Endodermal cell (in vitro differentiated cells): ENCODE data around the gene EVX1. TPM values are rescaled to one million over a fixed set of nuclear protein-coding genes. Genes with fewer than 3 reads are reported as not detected.

ENCODE experiments used
- DNase-seq: peaks from one replicate; pipeline ENCODE4 v3.0.0-alpha.2; 2017
- H3K27ac ChIP-seq: 2 replicates; pipeline ENCODE4 v1.5.1; 2013; ENCODE audit warnings: mild to moderate bottlenecking, low read depth, low read length, moderate library complexity
- H3K27me3 ChIP-seq: 2 replicates; pipeline ENCODE4 v1.6.1; 2013; ENCODE audit warnings: mild to moderate bottlenecking, low read length, moderate library complexity; ENCODE audit not compliant: insufficient read depth, control insufficient read depth, poor library complexity, severe bottlenecking
- H3K36me3 ChIP-seq: 2 replicates; pipeline ENCODE4 v1.7.0; 2013; ENCODE audit warnings: mild to moderate bottlenecking, low read length, moderate library complexity; ENCODE audit not compliant: control insufficient read depth, insufficient read depth
- H3K4me1 ChIP-seq: one replicate; pipeline ENCODE4 v1.7.0; 2013; ENCODE audit warnings: low read length; ENCODE audit not compliant: control insufficient read depth, insufficient read depth
- H3K4me3 ChIP-seq: 2 replicates; pipeline ENCODE4 v1.5.1; 2013; ENCODE audit warnings: mild to moderate bottlenecking, low read length, moderate library complexity
- H3K9ac ChIP-seq: 2 replicates; pipeline ENCODE4 v1.6.1; 2013; ENCODE audit warnings: mild to moderate bottlenecking, low read length, moderate library complexity; ENCODE audit not compliant: poor library complexity, severe bottlenecking; ENCODE audit errors: extremely low read depth
- H3K9me3 ChIP-seq: 2 replicates; pipeline ENCODE4 v1.6.1; 2013; ENCODE audit warnings: mild to moderate bottlenecking, low read length, moderate library complexity; ENCODE audit not compliant: control insufficient read depth
- H3K27ac Mint-ChIP-seq: 2 replicates; pipeline ENCODE4 v1.8.0; 2020; ENCODE audit warnings: mixed read lengths
- H3K27me3 Mint-ChIP-seq: 2 replicates; pipeline ENCODE4 v1.8.0; 2021; ENCODE audit warnings: mild to moderate bottlenecking, mixed read lengths; ENCODE audit not compliant: insufficient read depth
- H3K36me3 Mint-ChIP-seq: 2 replicates; pipeline ENCODE4 v1.8.0; 2020; ENCODE audit warnings: low read depth, mixed read lengths
- H3K4me1 Mint-ChIP-seq: 2 replicates; pipeline ENCODE4 v1.8.0; 2020; ENCODE audit warnings: mixed read lengths
- H3K4me3 Mint-ChIP-seq: 2 replicates; pipeline ENCODE4 v1.8.0; 2020; ENCODE audit warnings: mild to moderate bottlenecking, moderate library complexity, mixed read lengths
- H3K9me3 Mint-ChIP-seq: 2 replicates; pipeline ENCODE4 v1.8.0; 2020; ENCODE audit warnings: mild to moderate bottlenecking, mixed read lengths
- WGBS, 2 experiments: methylation state at CpG; one replicate each; pipeline versions ENCODE4 v1.1.5 to v1.1.7; 2013; ENCODE audit warnings: missing lambda C conversion rate in 2 of 2, mixed read lengths in 1 of 2; ENCODE audit not compliant: insufficient coverage in 1 of 2, insufficient read length in 1 of 2; 5-methylcytosine and 5-hydroxymethylcytosine counted together
- total RNA-seq, 2 donors: library from RNA; stranded (reverse); fragmentation: NEBNext Ultra II Directional in 1 of 2; extraction: Animal tissue kit (Norgen Biotek cat#: 25700) in 1 of 2; gene quantifications; 2 replicates in 1 of 2; 3 replicates in 1 of 2; pipeline ENCODE4 v1.2.1, GENCODE V29; 2021
- TF ChIP-seq, protein P1 (sequence below): fragments of 200-600 bp; sonication (generic); conservative IDR thresholded peaks from 2 replicates; pipeline ENCODE4 v1.5.0; 2021; ENCODE audit warnings: antibody characterized with exemption, mild to moderate bottlenecking

EVX1 gene
- total RNA-seq, 2 donors from 2014 or later, result 4.9 to 10.7 TPM

DNA sequence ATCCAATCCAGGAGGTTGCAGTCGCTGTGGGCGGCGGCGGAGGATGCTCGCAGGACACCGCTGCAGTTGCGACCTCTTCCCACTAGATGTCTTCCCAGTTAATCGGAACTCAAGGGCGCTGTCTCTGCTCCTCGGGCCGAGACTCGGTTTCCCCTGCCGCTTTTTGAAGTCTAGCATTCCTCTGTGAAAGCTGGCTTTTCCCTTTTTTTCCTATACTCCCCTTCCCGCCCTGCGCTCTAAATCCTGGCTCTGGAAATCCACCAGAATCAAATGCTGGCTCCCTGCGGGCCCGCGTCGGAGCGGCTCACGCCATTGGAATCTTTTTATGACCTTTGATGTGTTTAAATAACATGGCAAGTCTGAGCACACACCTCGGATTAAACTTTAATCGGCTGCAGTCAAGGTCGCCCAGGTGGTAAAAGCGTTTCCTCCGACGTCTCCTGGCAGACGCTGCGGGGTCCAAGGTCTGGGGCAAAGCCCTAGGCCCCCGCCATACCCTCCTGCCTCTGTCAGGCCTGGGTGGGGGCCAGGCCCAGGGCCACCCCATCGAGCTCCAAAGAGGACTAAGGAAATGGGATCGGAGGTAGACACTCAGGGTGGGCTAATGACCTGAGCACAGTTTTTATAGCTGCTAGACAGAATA is 32.0 kb upstream of the EVX1 start:
- Histone ChIP-seq H3K36me3 (no peaks in the 10 kb centered on the region), H3K4me1 (no peaks in the 10 kb centered on the region), H3K4me3 (no peak overlapping the region), H3K9me3 (no peaks in the 10 kb centered on the region), H3K27ac (no peak overlapping the region), H3K9ac (no peak overlapping the region), H3K27me3 (peaks cover 100% of the 10 kb centered on the region)
- peak; percentile 90 for DNase-seq
- TF ChIP-seq, protein P1, sequence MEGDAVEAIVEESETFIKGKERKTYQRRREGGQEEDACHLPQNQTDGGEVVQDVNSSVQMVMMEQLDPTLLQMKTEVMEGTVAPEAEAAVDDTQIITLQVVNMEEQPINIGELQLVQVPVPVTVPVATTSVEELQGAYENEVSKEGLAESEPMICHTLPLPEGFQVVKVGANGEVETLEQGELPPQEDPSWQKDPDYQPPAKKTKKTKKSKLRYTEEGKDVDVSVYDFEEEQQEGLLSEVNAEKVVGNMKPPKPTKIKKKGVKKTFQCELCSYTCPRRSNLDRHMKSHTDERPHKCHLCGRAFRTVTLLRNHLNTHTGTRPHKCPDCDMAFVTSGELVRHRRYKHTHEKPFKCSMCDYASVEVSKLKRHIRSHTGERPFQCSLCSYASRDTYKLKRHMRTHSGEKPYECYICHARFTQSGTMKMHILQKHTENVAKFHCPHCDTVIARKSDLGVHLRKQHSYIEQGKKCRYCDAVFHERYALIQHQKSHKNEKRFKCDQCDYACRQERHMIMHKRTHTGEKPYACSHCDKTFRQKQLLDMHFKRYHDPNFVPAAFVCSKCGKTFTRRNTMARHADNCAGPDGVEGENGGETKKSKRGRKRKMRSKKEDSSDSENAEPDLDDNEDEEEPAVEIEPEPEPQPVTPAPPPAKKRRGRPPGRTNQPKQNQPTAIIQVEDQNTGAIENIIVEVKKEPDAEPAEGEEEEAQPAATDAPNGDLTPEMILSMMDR, result peak; percentile 85
- Mint-ChIP-seq H3K4me3 (no peak overlapping the region), H3K9me3 (no peaks in the 10 kb centered on the region), H3K4me1 (peaks cover 7% of the 10 kb centered on the region), H3K27ac (no peak overlapping the region), H3K27me3 (peaks cover 100% of the 10 kb centered on the region), H3K36me3 (no peaks in the 10 kb centered on the region)
- 17 to 22% methylated on average over 31 to 32 of the region's 32 CpGs for WGBS, 2 experiments

DNA sequence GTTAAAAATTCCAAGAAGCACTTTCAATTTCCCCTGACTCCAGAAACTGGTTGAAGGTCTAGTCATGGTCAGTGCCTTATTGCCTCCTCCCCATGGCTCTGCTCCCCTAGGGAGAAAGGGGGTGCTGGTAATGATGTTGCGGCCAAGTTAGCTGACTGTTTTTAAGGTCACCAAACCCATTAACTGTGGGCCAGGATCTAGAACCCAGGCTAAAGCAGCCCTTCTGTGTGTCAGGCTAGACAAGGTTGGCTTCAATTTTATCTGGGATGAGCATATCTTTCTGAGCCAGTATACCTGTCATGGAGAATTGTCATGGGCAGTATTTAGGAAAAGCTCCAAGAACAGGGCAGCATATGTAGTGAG is 31.5 kb upstream of the EVX1 start:
- H3K36me3 Mint-ChIP-seq, result no peaks in the 10 kb centered on the region
- H3K9me3 ChIP-seq, result no peaks in the 10 kb centered on the region
- H3K9ac ChIP-seq, result no peak overlapping the region
- H3K4me3 ChIP-seq, result no peak overlapping the region
- H3K9me3 Mint-ChIP-seq, result no peaks in the 10 kb centered on the region
- H3K27ac ChIP-seq, result no peak overlapping the region
- H3K27ac Mint-ChIP-seq, result no peak overlapping the region
- H3K4me1 Mint-ChIP-seq, result peaks cover 6% of the 10 kb centered on the region
- H3K27me3 ChIP-seq, result peaks cover 100% of the 10 kb centered on the region
- no peak for DNase-seq
- H3K4me1 ChIP-seq, result no peaks in the 10 kb centered on the region
- TF ChIP-seq, protein P1, result no peak
- no peaks in the 10 kb centered on the region for H3K36me3 ChIP-seq
- H3K27me3 Mint-ChIP-seq, result peaks cover 100% of the 10 kb centered on the region
- no peak overlapping the region for H3K4me3 Mint-ChIP-seq
- WGBS, 2 experiments, result 77 to 80% methylated on average over 1 of the region's 1 CpG

DNA sequence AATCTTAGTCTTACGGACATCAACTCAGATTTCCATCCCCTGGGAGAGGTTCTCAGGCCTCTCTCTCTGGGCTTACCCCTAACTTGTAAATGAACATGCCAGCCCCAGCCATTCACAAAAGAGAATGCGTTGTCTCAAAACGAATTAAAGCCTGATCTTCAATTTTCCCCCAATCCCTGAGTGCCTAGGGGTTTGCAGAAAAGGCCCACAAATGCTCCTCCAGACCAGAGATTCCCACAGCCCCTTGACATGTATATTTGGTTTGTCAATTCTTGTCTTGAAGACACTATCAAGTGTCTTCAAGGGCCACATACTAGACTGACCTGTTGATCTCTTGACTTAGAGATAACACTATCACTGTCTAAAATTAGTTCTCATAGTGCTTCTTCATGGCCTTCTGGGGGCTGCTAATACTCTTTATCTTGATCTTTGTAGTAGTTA is 30.8 kb upstream of the EVX1 start:
- TF ChIP-seq, protein P1, result no peak
- Mint-ChIP-seq H3K4me3 (no peak overlapping the region), H3K4me1 (peaks cover 6% of the 10 kb centered on the region), H3K36me3 (no peaks in the 10 kb centered on the region), H3K27ac (no peak overlapping the region), H3K9me3 (no peaks in the 10 kb centered on the region), H3K27me3 (peaks cover 100% of the 10 kb centered on the region)
- Histone ChIP-seq H3K27ac (no peak overlapping the region), H3K9ac (no peak overlapping the region), H3K27me3 (peaks cover 100% of the 10 kb centered on the region), H3K9me3 (no peaks in the 10 kb centered on the region), H3K4me1 (no peaks in the 10 kb centered on the region), H3K36me3 (no peaks in the 10 kb centered on the region), H3K4me3 (no peak overlapping the region)
- DNase-seq, result no peak
- 48% methylated on average over 3 of the region's 3 CpGs; no CpG with 5 or more reads in 1 of the 2 experiments for WGBS, 2 experiments
